IMR-90 (cell line): ENCODE measurements around the gene SPARCL1. TPM values are rescaled to one million over a fixed set of nuclear protein-coding genes. Genes with fewer than 3 reads are reported as not detected.
A peak's percentile ranks its signal among the peaks of the same experiment; 100 is the strongest.

Source experiments
- ATAC-seq: fragments of 200-7000 bp; cut with Tn5 transposase; 2 replicates; pipeline ENCODE4 v1.9.1; 2020; ENCODE audit warnings: low read depth, mild to moderate bottlenecking, moderate library complexity
- BruUV-seq: library from RNA; stranded (reverse); fragments of 400-500 nt; replicated peaks from 2 replicates; lab custom pipeline; 2021; lab: Mats Ljungman, UMichigan
- CTCF ChIA-PET: fragments of 300-600 bp; formaldehyde crosslinking; extraction: SDS; loops from one replicate; lab custom pipeline; 2021; ENCODE audit warnings: antibody characterized with exemption; lab: Yijun Ruan, JAX
- POLR2A ChIA-PET: fragments of 300-600 bp; sonication (Branson Sonifier 250); formaldehyde crosslinking; loops from one replicate; lab custom pipeline; 2022; ENCODE audit warnings: antibody characterized with exemption; ENCODE audit not compliant: unreplicated experiment; lab: Charles Lee
- DNase-seq: peaks from one replicate; pipeline ENCODE4 v3.0.0; 2013
- H2AFZ ChIP-seq: replicated peaks from 2 replicates; pipeline ENCODE3; 2013; ENCODE audit warnings: low read length, mild to moderate bottlenecking; ENCODE audit not compliant: poor library complexity
- H2AK5ac ChIP-seq: 2 replicates; pipeline ENCODE4 v1.6.1; 2013; ENCODE audit warnings: low read depth, low read length, inconsistent platforms
- H2AK9ac ChIP-seq: replicated peaks from 2 replicates; pipeline ENCODE3; 2013; ENCODE audit warnings: mild to moderate bottlenecking, low read depth, low read length, moderate library complexity; ENCODE audit not compliant: poor library complexity
- H2BK120ac ChIP-seq: 2 replicates; pipeline ENCODE4 v1.6.1; 2013; ENCODE audit warnings: low read depth, low read length, inconsistent platforms
- H2BK15ac ChIP-seq: 3 replicates; pipeline ENCODE4 v1.6.1; 2013; ENCODE audit warnings: low read depth, low read length, inconsistent platforms
- H2BK20ac ChIP-seq: 2 replicates; pipeline ENCODE4 v1.6.1; 2013; ENCODE audit warnings: low read depth, mild to moderate bottlenecking, inconsistent platforms, low read length, moderate library complexity
- H2BK5ac ChIP-seq: 2 replicates; pipeline ENCODE4 v1.6.1; 2013; ENCODE audit warnings: mild to moderate bottlenecking, low read depth, low read length, inconsistent platforms; ENCODE audit not compliant: poor library complexity, severe bottlenecking
- H3K14ac ChIP-seq: replicated peaks from 2 replicates; pipeline ENCODE4 v1.6.1; 2013; ENCODE audit warnings: low read depth, low read length, inconsistent platforms
- H3K18ac ChIP-seq: 2 replicates; pipeline ENCODE4 v1.6.1; 2013; ENCODE audit warnings: low read depth, low read length, control low read depth
- H3K23ac ChIP-seq: 2 replicates; pipeline ENCODE4 v1.6.1; 2013; ENCODE audit warnings: low read depth, low read length, inconsistent platforms
- H3K27ac ChIP-seq: 2 replicates; pipeline ENCODE4 v1.5.1; 2013; ENCODE audit warnings: mild to moderate bottlenecking, control low read depth, low read length; ENCODE audit not compliant: insufficient read depth
- H3K27me3 ChIP-seq: 2 replicates; pipeline ENCODE4 v1.6.1; 2013; ENCODE audit warnings: low read length; ENCODE audit not compliant: control insufficient read depth, insufficient read depth
- H3K36me3 ChIP-seq: 2 replicates; pipeline ENCODE4 v1.6.1; 2013; ENCODE audit warnings: low read length, mixed read lengths; ENCODE audit not compliant: control insufficient read depth, insufficient read depth
- H3K4ac ChIP-seq: 2 replicates; pipeline ENCODE4 v1.6.1; 2013; ENCODE audit warnings: low read depth, low read length, inconsistent platforms
- H3K4me1 ChIP-seq: 2 replicates; pipeline ENCODE4 v1.6.1; 2013; ENCODE audit warnings: low read length, mixed read lengths; ENCODE audit not compliant: control insufficient read depth, insufficient read depth
- H3K4me2 ChIP-seq: 2 replicates; pipeline ENCODE4 v1.6.1; 2013; ENCODE audit warnings: low read depth, mild to moderate bottlenecking, control low read depth, low read length, moderate library complexity
- H3K4me3 ChIP-seq: 2 replicates; pipeline ENCODE4 v1.5.1; 2013; ENCODE audit warnings: low read depth, mild to moderate bottlenecking, control low read depth, low read length, moderate library complexity; ENCODE audit not compliant: insufficient read depth
- H3K56ac ChIP-seq: 2 replicates; pipeline ENCODE4 v1.6.1; 2013; ENCODE audit warnings: low read length, inconsistent platforms; ENCODE audit not compliant: insufficient read depth; ENCODE audit errors: extremely low read depth
- H3K79me1 ChIP-seq, 2 experiments: 2 replicates each; pipeline ENCODE4 v1.6.1; 2013; ENCODE audit warnings: low read length in 2 of 2, inconsistent platforms in 1 of 2, low read depth in 1 of 2
- H3K9ac ChIP-seq: 2 replicates; pipeline ENCODE4 v1.6.1; 2013; ENCODE audit warnings: low read depth, low read length, control low read depth
- H3K9me1 ChIP-seq: 2 replicates; pipeline ENCODE4 v1.6.1; 2013; ENCODE audit warnings: low read length, inconsistent platforms; ENCODE audit not compliant: insufficient read depth
- H3K9me3 ChIP-seq: 2 replicates; pipeline ENCODE4 v1.6.1; 2013; ENCODE audit warnings: low read length; ENCODE audit not compliant: control insufficient read depth, insufficient read depth
- H4K20me1 ChIP-seq: 2 replicates; pipeline ENCODE4 v1.6.1; 2013; ENCODE audit warnings: low read length, inconsistent platforms; ENCODE audit not compliant: insufficient read depth
- H4K5ac ChIP-seq: 2 replicates; pipeline ENCODE4 v1.6.1; 2013; ENCODE audit warnings: mild to moderate bottlenecking, low read depth, low read length, control low read depth
- H4K8ac ChIP-seq, 2 experiments: 2 replicates each; pipeline ENCODE4 v1.6.1; 2013; ENCODE audit warnings: low read depth in 2 of 2, low read length in 2 of 2, control low read depth in 1 of 2, inconsistent platforms in 1 of 2
- H4K91ac ChIP-seq: 2 replicates; pipeline ENCODE4 v1.6.1; 2013; ENCODE audit warnings: low read depth, low read length, inconsistent platforms; ENCODE audit not compliant: insufficient read depth
- CHD1 ChIP-seq: IDR thresholded peaks from 2 replicates; pipeline ENCODE4 v1.6.1; 2012; ENCODE audit warnings: low read depth, low read length, improper control_type of control experiment
- MAZ ChIP-seq: IDR thresholded peaks from 2 replicates; pipeline ENCODE4 v1.6.1; 2012; ENCODE audit warnings: low read depth, mild to moderate bottlenecking, low read length, improper control_type of control experiment, moderate library complexity, borderline replicate concordance
- NFE2L2 ChIP-seq: fragments of 150-350 bp; IDR thresholded peaks from 2 replicates; pipeline ENCODE4 v1.6.1; 2016; ENCODE audit warnings: low read depth, mild to moderate bottlenecking, low read length
- RAD21 ChIP-seq: IDR thresholded peaks from 2 replicates; pipeline ENCODE4 v1.6.1; 2012; ENCODE audit warnings: low read length, improper control_type of control experiment
- RCOR1 ChIP-seq: IDR thresholded peaks from 2 replicates; pipeline ENCODE4 v1.6.1; 2012; ENCODE audit warnings: mild to moderate bottlenecking, low read length, improper control_type of control experiment; ENCODE audit not compliant: insufficient replicate concordance
- dilution Hi-C: fragments of 300-500 bp; cut with HindIII; formaldehyde crosslinking; loops from one replicate; pipeline ENCODE4 v1.14.3; 2018; ENCODE audit warnings: low sequenced_read_pairs; ENCODE audit not compliant: unreplicated experiment
- in situ Hi-C: fragments of 300-500 bp; cut with MboI; formaldehyde crosslinking; loops from 3 replicates; pipeline ENCODE4 v1.14.3; 2019; ENCODE audit warnings: low sequenced_read_pairs, inconsistent platforms, mixed read lengths
- intact Hi-C: fragments of 100-400 bp; cut with micrococcal nuclease; formaldehyde crosslinking; loops from 2 replicates; pipeline ENCODE4 v1.10.0; 2022
- polyA plus RNA-seq, 3 experiments: library from polyadenylated mRNA; depleted of rRNA; stranded (reverse); fragments of >200 nt; gene quantifications; 2 replicates each; pipeline ENCODE4 v1.2.3, GENCODE V29; 2012; ENCODE audit warnings: low replicate concordance in 1 of 3
- total RNA-seq: library from RNA; depleted of rRNA; stranded (reverse); fragments of >200 nt; gene quantifications from 2 replicates; pipeline ENCODE4 v1.2.3, GENCODE V29; 2012

The SPARCL1 gene
- total and polyA plus RNA-seq, 2 of the 4 experiments (the other 2 are of a cell fraction), result not detected

- Histone ChIP-seq H3K4me2 (no peak overlapping the region), H4K20me1 (no peaks in the 10 kb centered on the region), H3K27me3 (no peaks in the 10 kb centered on the region), H3K9me3 (no peaks in the 10 kb centered on the region), H2BK15ac (no peak overlapping the region), H3K4me3 (no peak overlapping the region), H3K4ac (no peak overlapping the region), H2AFZ (no peak overlapping the region), H4K8ac (no peak overlapping the region), H4K91ac (no peak overlapping the region), H3K36me3 (no peaks in the 10 kb centered on the region), H2BK5ac (no peak overlapping the region), H2AK9ac (no peak overlapping the region), H3K18ac (no peak overlapping the region), H2AK5ac (no peak overlapping the region), H3K79me1 (no peaks in the 10 kb centered on the region), H3K9me1 (peaks cover 9% of the 10 kb centered on the region), H4K5ac (no peak overlapping the region), H3K4me1 (peaks cover 5% of the 10 kb centered on the region), H3K23ac (no peak overlapping the region), H3K9ac (no peak overlapping the region), H3K56ac (no peak overlapping the region), H3K14ac (no peak overlapping the region), H2BK120ac (no peak overlapping the region), H3K27ac (no peak overlapping the region), H2BK20ac (no peak overlapping the region)
- ChIA-PET CTCF (interaction anchor here (0.6 kb wide), 1 partner anchor 105 kb away, joined by 3 read pairs; no protein-coding TSS in a partner anchor), POLR2A (no interaction called here)
- BruUV-seq, result no TSS peak
- ATAC-seq, result no peak
- peak; percentile 23 for DNase-seq
- TF ChIP-seq NFE2L2, result no peak
- no peak for TF ChIP-seq RCOR1
- no peak for TF ChIP-seq RAD21
- TF ChIP-seq CHD1, result no peak
- TF ChIP-seq MAZ, result no peak
- intact Hi-C loops (no loop called here), dilution Hi-C loops (no loop called here), in situ Hi-C loops (no loop called here)
Measured at GRCh38 chr4:87502580-87503238, 26.5 kb downstream of the SPARCL1 start.
